HG02571 (cell line): ENCODE results near the gene CTNNAL1.
A peak's percentile ranks its signal among the peaks of the same experiment; 100 is the strongest.
"Not testable (repeated sequence)": the region's sequence is repeated elsewhere in the genome, so short reads cannot be mapped to it uniquely, and the experiment has no call there.

ENCODE experiments used
- ATAC-seq: cut with Tn5 transposase; IDR thresholded peaks from one replicate; pipeline ENCODE4 v1.9.1; 2021; ENCODE audit warnings: mild to moderate bottlenecking, moderate library complexity; ENCODE audit not compliant: unreplicated experiment

Gene CTNNAL1

DNA sequence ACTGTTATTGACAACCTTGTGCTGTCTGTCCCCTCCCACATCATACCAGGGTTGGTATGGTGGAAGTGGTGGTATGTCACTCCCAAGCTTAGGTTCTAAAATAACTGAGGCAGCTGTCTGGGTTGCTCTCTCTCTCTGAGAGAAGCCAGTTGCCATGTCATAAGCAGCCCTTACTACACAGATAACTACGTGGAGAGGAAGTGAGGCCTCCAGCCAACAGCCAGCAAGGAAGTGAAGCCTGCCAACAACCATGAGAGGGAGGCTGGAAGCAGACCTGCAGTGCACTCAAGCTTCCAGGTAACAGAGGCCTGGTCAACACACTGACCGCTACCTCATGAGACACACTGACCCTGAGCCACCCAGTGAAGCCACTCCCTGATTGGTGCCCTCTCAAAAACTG lies 18.6 kb downstream of the CTNNAL1 start:
- peak; percentile 76 for ATAC-seq

DNA sequence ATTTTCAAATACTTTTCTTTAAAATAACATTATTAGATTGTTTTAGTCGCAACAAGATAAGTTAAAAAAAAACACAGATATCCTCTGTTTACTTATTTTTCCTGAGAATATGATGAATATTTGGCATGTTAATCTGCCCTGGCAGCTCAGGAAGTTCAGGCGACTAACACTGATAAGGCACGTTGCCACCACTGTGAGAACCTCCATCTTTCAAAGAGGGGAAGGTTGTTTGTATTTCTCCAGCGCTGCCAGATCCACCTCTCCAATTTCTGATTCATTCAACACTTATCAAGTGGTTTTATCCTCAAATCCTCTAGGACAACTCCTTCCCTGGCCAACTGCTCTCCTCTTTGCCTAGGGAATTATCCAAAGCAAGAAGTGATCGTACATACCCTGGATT lies 21.8 kb downstream of the CTNNAL1 start:
- ATAC-seq: no peak

DNA sequence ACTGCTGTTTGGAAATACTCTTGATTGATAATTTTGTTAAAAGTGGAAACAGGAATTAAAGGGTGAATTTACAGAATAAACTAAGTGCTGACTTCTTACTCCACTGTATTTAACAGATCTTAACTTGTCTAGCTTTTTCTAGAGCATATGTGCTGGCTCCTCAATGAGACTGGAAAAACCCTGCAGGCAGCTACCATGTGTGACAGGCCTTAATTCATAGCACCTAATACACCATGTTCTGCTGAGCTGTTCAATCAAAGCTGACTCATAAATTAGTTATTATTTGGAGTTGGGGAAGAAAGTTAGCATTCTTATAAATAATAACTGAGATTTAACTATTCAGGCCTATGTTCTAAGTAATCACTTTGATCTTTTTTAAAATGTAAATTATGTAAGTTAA lies 29.4 kb downstream of the CTNNAL1 start:
- no peak for ATAC-seq

DNA sequence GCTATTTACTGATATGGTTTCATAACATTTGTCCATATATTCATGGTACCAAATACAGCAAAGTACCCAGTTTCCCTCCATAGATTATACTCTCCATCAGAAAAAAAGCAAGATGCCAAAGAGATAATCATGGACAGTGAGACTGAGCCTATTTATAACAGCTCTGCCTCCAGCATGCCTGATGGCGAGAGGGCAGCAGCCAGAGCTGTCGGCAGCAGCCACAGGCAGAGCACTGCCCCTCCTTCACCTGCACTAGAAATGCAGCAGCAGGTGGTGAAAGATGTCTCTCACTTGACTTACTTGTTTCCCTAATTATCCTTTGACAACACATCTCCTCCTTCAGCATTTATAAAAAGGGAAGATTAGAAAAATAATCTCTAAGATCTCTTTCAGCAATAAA lies 32.4 kb downstream of the CTNNAL1 start:
- no peak for ATAC-seq

DNA sequence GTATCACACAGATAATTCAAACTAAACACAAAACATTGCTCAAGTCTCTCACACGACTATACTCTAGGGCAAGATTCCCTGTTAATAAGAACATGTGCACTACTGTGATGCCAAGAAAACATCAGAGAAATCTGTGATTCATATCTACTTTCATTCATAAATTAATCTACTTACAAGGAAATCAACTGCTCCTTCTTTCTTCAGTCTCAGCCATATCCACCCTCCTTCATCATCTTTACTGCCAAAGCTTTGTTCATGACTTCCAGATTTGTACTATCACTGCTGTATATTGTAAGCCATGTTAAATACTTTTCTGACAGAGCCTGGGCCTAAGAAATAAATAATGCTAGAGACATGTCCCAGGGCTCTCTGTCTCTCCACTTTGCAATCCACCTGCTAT lies 35.1 kb downstream of the CTNNAL1 start:
- ATAC-seq: no peak

DNA sequence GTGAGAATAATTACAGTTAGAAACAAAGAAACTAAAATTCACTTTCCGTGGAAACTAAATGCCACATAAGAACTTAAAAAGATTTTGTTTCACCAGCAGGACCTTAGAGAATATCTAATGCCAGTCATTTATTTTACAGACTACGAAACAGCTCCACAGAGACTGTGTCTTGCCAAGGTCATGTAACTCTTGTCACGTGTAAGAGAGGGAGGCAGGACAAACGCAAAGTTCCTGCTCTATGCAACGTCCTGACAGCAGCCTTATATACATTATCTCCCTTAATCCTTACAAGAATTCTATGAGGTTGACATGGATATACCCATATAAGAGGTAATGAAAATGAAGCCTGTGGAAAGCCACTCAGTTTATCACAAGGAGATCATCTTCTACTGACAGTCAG lies 39.4 kb downstream of the CTNNAL1 start:
- ATAC-seq: no peak

DNA sequence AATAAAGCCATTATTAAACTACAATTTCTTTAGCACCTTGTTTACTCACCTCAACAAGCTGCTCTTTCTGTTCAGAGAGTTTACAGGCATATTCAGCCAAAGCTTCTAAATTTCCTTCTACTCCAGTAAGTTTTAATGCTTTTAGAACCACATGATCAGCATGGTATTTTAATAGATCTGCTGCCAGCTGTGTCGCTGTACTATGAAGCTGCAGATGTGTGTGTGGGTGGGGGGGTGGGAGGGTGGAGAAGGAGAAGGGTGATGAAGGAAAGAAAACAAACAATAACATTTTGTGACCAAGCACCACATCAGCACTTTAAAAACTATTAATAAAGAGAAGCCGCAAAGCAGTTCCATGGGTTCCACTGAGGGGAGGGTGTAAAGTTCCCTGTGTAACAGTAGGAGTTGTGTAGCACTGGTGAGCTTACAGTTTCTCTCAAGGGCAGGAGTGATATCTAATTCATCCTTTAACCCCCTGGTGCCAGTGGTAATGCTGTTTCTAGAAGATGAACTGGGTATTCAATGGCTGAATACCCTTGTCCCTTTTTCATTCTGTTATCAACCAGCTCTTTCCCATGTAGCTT lies 40.6 kb downstream of the CTNNAL1 start:
- no peak for ATAC-seq

DNA sequence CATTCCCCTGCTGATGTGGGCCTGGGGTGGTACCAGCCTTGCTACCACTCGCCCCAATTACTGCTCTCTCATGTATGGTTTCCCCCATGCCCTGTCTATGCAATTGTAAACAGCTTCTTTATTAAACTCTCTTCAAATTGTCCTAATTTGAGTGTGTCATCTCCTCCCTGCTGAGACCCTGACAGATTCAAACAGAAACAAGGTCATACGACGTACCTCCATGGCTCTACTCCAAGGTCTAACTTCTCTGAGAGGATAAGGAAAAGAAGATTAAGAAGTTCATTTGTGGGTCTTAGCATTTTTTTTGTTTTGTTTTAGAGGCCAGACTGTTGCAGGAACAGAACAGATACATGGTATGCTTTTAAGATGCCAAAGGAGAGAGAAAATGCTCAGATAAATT lies 41.1 kb downstream of the CTNNAL1 start:
- no peak for ATAC-seq

DNA sequence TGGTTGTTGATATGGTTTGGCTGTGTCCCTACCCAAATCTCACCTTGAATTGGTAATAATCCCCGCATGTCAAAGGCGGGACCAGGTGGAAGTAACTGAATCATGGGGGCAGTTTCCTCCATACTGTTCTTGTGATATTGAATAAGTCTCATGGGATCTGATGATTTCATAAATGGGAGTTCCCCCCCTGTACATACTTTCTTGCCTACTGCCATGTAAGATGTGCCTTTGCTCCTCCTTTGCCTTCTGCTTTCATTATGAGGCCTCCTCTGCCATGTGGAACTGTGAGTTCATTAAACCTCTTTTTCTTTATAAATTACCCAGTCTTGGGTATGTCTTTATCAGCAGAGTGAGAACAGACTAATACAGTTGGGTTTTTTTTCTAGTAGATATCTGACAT lies 41.9 kb downstream of the CTNNAL1 start:
- ATAC-seq: not testable (repeated sequence)

DNA sequence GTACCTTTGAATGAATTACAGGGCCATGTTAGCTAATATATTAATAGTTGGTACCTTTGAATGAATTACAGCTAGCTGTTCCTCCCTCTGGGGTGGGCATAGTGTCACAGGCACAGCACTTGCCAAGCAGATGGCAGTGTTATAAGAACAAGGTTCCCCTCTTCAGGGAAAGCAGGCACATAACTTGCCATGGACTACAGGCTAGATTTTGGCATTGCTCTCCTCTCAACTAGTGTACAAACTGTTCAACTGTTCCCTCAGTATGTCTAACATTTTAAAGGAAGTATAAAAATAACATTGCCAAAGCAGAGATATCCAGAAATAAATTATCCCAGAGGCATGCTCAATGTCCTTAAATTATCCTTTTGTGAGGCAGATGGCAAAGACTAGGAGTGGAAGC lies 45.4 kb downstream of the CTNNAL1 start:
- no peak for ATAC-seq

DNA sequence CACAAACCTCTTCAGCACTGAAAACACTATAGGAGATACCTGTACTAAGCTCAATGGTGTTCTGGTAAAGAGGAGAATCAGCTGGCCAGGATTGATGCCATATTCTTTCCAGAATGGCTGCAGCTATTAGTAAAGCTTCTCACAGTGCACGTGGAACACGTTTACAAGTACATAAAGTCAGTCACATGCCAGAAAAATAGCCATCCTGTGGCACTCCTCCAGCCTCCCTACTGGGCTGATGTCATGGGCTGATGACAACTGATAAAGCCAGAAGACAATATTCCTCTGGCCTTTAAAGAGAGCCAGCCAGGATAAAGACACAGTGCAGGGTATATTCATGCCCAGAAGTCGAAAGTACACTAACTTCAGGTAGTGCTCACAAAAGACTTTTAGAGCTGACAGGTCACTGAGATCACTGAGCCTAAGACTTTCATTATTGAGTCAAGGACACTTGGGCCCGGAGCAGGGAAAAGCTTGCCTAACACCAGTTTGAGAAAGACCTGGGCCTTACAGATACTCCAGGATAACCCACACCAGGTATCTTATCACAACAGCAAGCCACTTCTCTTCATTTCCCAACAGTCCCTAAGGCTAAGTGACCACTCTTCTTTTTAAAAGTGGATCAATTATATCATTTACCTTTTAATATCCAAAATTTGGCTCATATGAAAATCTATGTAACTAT lies 49.7 kb downstream of the CTNNAL1 start:
- no peak for ATAC-seq

DNA sequence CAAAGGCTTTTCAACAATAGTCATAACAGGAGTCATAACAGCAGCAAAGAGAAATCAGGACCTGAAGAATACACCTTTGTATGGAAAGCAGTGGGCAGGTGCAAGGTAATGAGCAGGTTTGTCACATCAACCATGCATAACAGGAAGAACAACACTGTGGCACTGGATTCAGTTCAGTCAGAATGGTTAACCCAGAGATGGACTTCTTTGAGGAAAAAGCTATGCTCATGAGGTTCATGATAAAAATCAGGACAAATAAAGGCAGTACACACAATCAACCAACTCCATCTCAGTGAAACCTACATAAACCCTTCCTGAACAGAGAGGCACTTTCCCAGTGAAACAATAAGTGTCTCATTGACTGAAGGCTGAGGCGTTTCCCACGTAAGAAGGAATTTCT lies 52.1 kb downstream of the CTNNAL1 start:
- ATAC-seq: no peak

DNA sequence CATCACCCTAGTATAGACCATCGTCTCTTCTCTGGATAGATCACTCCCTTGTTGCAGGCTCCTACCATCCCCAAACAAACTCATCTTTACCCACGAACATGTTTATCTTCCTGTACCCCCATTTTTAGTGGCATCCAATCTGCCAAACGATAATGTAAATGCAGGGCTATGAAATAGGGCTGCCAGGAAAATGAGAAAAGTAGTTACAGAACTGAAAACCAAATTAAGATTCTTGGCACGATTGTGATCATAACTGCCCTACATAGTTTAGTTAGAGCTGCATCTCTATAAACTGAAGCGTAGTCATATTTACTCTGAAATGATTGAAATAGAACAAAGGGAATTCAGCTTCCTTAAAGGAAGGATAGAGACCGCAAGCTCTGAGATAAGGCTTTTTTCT lies 53.0 kb downstream of the CTNNAL1 start:
- no peak for ATAC-seq

DNA sequence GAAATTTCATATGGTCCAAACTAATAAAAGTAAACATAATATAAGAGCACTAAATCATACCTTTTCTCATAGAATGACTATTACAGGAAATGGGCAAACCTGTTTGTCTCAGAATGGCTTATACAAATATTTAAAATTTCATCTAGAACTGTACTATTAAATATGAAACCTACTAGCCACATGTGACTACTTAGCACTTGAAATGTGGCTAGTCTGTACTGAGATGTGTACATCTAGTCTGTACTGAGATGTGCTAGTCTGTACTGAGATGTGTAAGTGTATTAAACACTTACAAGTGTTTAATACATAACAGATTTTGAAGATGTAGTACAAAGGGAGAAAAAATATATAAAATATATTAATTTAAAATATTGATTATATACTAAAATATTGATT lies 56.7 kb downstream of the CTNNAL1 start:
- no peak for ATAC-seq

DNA sequence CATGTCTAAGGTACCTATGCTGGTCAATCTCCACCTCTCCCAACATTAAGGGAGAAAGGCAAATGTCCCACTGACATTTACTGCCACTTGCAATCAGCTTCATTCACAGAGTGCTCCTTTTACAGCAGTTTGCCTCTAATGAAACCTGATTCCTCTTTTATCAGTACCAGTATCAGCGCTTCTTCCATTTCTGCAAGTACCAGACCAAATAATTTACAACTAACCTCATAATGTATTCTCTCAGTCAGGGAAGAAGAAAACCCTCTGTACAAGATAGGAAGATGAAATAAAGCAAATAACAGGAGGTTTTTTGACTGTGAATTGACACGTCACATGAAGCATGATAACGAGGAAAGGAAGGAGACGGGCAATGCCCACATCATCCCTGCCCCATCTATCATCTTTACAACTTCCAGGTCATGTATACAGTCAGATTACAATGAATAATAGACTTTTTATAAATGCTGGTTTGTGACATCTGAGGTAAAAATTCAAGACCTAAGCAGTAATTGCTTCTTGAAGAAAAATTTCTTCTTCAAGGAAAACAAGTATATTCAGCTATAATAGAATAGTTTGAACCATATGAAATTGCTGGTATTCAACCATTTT lies 57.2 kb downstream of the CTNNAL1 start:
- ATAC-seq: no peak

DNA sequence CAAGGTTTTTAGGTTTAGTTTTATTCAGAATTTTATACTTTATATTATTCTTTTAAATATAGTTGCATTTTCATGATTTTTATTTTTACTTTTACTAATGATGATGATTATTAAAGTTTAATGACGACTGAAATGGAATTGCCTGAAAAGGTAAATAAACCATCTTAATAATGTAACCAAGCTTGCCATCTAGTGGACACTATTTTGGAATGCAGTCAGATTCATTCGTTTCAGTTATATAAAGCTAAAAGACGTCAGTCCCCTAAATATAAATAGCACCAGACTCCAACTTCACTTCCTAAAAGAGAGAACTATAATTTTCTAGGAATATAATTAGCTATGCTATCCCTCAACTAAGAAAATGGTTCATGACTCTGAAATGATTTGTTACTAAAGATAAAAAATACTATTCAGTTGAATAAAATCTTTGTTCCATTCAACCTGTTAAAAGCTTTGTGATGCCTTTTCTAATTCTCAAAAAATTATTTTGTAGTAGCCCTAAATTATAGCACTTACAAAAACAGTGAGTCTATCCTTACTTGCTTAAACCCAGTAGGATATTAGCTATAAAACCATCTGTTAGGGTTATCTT lies 59.2 kb downstream of the CTNNAL1 start:
- no peak for ATAC-seq

DNA sequence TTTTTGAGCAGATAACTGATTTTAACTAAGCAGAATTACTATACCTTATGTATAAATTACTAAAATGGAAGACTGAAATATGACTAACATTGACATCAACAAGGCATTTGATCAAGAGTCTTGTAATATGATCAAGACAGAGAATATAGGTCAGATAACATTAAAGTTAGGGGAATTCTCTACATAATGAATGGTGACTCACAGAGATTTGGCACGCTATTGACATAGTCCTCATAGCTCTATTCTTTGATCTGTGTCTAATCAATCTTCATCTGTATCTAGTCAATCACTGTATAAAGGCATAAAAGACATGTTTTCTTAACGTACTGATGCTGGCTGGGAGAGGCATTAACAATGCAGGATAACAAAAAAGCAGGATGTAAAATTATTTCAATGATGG lies 61.7 kb downstream of the CTNNAL1 start:
- no peak for ATAC-seq

DNA sequence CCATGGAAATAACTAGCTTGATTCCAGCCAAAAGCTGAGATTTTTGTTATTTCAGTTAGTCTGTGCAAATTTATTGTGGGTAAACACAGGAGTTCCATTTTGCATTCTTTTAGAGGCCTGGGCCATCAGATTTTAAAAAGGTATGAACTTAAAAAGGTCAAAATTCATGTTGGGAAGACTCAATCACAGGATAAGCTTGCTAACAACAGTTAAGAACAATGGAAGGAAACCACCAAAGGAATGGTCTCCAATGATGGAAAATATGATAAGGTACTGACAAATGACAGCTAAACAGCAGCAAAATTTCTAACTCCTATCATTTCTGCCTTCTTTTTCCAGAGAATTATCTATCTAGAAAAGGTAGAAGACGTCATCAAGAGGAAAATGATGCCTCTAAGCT lies 63.1 kb downstream of the CTNNAL1 start:
- ATAC-seq: no peak

DNA sequence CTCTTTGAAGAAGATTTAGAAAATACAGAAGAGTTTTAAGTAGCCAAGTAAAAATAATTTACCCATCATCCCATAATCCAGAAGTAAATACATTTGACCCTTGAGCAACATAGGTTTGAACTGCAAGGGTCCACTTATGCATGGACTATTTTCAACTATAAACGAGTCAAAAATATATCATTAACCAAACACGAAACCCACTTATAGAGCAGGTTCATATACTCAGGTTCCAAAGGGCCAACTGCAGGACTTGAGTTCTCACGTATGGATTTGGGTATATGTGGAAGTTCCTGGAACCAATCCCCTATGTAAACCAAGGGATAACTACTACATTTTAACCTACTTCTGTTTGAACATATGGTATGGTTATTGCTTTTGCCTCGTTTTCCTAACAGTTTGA lies 73.3 kb downstream of the CTNNAL1 start:
- no peak for ATAC-seq

DNA sequence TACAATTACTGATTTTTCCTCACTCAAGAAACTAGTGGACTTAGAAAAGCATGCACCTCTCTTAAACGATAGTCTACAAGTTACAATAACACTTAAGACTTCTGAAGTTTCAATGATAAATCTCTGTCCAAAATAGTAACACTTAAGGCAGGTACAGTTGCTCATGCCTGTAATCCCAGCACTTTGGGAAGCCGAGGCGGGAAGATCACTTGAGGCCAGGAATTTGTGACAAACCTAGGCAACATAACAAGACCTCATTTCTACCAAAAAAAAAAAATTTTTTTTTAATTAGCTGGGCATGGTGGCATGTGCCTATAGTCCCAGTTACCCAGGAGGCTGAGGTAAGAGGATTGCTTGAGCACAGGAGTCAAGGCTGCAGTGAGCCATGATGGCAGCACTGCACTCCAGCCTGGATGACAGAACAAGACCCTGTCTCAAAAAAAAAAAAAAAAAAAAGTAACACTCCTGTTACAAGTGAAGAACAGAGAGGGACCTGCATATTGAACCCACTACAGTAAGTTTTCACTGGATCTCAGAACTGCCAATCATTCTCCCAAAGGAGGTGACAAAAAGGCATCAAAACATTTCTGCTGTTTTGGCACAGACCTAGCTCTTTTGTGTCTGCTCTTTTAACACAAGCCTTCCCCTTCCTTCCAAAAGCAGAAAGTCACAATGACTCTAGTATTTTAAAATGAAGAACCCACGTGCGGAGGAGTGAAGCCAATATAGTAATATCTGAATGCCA lies 75.6 kb downstream of the CTNNAL1 start:
- no peak for ATAC-seq

DNA sequence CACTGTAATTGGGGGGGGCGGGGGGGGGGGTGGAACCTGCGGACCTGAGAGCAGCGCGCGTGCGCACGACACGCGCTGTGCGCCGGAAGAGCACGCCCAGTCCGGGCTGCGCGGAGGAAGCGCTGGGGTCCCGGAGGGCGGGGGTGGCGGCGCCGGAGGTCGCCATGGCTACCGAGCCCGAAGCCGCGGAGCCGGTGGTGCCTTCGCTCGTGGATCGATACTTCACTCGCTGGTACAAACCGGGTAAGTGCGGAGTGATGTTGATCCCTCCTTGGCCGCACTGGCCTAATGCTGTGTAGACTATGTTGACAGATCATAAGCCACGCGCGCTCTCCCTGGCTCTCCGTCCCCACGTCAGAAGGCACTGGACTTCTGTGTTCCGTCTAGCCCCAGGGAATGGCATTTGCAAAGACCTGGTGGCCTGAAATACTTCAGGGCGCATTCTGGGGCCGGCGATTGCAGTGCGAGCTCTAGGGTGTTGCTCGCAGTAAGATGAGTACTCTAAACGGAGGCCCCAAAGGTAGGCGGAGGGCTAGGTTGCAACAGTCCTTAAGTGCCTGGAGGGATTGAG lies 78.9 kb downstream of the CTNNAL1 start, which contains the start of gene ABITRAM:
Gene ABITRAM (plus strand): TSS at position 78 of the 571 bp plus-strand sequence. CDS start 87 bp downstream, at position 165.
- peak; percentile 84 for ATAC-seq
